ENCODE results near the gene PRXL2A.
"Not testable (repeated sequence)": the region's sequence is repeated elsewhere in the genome, so short reads cannot be mapped to it uniquely, and the experiment has no call there.

Gene PRXL2A, protein sequence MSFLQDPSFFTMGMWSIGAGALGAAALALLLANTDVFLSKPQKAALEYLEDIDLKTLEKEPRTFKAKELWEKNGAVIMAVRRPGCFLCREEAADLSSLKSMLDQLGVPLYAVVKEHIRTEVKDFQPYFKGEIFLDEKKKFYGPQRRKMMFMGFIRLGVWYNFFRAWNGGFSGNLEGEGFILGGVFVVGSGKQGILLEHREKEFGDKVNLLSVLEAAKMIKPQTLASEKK

DNA sequence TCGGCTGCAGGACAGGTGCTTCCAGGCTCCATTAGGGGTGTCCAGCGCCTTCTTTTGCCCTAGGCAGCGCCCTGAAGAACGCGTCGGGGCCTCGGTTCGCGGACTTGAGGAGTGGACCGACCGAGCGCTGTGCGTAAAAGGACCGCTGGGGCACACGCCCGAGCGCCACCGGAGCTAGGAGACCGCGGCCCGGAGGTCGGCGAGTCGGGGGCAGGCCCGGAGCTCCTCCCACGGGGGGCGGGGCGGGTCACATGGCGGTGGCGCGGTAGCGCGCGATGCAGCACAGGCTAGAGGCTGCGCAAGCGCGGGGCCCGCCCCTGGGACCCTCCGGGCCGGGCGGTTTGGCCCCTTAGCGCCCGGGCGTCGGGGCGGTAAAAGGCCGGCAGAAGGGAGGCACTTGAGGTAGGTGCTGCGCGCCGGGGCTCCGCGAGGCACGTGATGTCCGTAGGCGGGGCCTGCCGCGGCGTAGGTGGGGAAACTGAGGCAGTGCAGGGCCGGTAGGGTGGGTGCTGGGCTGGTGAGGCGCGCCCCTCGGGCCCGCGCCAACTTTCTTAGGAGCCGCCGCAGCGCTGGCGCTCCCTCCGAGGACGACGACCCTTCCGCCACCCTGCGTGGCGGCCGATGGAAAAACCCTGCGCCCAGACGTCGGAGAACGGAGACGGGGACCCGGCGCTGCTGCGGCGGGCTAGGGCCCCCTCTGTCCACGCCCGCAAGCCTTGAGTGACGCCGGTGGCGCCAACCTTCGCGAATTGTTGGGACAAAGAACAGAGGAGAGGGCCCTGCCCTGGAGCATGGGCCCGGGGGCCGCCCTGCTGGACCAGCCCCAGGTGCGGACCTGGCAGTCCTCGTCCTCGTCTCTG lies at the start of gene PRXL2A:
Gene PRXL2A, plus strand, starts transcription at position 310 of the 860 bp plus-strand sequence. CDS start 11,917 bp downstream, outside the sequence.
- peak; percentile 79 for DNase-seq

DNA sequence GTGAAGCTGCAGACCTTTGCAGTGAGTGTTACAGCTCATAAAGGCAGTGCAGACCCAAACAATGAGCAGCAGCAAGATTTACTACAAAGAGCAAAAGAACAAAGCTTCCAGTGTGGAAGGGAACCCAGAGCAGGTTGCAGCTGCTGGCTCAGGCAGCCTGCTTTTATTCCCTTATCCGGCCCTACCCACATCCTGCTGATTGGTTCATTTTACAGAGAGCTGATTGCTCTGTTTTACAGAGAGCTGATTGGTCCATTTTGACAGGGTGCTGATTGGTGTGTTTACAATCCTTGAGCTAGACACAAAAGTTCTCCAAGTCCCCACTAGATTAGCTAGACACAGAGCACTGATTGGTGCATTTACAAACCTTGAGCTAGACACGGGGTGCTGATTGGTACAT lies 49.4 kb upstream of the PRXL2A start:
- DNase-seq = not testable (repeated sequence)

DNA sequence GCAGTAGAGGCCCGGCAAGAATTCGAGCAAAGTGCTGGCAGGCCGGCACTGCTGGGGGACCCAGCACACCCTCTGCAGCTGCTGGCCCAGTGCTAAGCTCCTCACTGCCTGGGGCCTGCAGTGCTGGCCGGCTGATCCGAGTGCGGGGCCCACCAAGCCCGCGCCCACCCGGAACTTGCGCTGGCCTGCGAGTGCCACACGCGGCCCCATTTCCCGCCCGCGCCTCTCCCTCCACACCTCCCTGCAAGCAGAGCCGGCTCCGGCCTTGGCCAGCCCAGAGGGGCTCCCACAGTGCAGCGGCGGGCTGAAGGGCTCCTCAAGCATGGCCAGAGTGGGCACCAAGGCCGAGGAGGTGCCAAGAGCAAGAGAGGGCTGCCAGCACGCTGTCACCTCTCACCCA lies 48.7 kb upstream of the PRXL2A start:
- no peak for DNase-seq

DNA sequence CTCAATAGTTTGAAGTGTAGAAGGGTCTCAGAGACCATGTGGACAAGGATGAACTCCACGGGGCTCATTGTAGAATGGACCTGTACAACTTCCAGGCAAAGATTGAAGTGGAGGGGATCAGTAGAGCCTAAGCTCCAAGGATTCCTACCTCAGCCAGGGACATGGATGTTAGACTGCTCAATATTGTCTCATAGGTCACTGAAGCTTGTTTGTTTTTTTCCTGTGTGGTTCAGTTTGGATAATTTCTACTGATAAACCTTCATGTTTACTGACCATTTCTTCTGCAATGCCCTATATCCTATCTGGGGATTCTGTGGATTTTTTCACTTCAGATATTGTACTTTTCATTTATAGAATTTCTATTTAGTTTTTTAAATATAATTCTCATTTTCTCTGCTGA lies 42.8 kb upstream of the PRXL2A start:
- DNase-seq = no peak

DNA sequence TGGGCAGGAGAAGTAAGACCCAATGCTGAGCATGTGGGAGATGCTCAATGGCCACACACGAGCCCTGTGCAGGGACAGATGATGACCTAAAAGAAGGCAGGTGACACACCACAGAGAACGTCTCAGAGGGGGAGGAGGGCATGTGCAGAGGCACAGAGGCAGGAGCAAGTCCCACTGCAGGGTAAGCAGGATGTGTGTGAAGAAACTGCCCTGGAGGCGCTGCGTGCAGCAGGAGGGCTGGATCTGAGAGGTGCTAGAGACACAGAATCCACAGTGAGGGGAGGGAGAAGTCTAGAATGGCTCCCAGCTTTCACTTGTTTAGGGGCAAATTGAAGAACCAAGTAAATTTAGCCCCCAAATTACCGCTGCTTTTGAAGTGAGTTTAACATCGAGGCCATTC lies 36.9 kb upstream of the PRXL2A start:
- DNase-seq = no peak

DNA sequence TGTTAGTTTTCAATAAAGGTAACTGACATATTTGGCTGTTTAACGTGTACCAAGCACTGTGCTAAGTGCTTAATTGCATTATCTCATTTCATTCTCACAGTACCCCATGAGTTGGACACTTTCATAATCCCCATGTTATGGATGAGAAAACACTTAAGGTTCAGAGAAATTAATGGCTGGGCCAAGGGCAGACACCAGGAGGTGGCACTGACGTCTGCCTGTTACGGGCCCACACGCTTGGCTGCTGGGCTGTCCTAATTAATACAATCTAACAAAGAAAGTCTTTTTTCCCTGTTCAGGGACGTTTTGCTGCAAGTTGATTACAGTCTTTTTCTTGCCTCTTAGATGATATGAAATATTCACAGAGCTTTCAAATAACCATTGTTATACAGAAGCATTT lies 35.7 kb upstream of the PRXL2A start:
- no peak for DNase-seq

DNA sequence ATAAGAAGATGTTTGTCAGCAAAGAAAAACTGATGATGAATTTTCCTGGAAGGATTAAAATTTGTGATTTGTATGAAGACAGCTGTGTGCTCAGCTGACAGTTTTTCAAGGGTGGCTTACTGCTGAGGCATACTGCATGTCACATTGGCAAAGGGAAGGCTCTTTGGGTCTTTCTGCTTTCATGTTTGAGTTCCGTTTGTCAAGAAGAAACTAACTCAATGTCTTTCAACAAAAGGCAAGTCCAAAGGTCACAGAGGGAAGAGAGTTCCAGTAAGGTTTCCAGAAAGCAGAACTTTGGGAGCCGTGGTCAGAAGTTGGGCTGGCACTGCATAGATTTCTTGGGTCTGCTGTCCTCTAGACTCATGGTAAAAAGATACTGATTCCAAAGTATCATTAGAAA lies 34.8 kb upstream of the PRXL2A start:
- DNase-seq = no peak

DNA sequence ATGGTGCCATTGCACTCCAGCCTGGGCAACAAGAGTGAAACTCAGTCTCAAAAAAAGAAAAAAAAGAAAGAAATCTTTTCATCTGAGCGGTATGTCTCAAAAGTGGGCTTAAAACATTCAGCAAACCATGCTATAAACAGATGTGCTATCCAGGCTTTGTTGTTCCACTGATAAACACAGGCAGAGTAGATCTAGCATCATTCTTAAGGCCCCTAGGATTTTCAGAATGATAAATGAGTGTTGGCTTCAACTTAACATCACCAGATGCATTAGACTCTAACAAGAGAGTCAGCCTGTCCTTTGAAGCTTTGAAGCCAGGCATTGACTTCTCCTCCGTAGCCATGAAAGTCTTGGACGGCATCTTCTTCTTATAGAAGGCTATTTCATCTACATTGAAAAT lies 28.6 kb upstream of the PRXL2A start:
- DNase-seq = no peak

DNA sequence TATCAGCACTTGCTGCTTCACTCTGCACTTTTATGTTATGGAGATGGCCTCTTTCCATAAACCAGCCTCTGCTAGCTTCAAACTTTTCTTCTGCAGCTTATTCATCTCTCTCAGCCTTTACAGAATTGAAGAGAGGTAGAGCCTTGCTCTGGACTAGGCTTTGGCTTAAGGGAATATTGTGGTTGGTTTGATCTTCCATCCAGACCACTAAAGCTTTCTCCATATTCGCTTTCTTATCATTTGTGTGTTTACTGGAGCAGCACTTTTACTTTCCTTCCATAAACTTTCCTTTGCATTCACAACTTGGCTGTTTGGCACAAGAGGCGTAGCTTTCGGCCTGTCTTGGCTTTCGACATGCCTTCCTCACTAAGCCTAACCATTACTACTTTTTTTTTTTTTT lies 28.2 kb upstream of the PRXL2A start:
- no peak for DNase-seq

DNA sequence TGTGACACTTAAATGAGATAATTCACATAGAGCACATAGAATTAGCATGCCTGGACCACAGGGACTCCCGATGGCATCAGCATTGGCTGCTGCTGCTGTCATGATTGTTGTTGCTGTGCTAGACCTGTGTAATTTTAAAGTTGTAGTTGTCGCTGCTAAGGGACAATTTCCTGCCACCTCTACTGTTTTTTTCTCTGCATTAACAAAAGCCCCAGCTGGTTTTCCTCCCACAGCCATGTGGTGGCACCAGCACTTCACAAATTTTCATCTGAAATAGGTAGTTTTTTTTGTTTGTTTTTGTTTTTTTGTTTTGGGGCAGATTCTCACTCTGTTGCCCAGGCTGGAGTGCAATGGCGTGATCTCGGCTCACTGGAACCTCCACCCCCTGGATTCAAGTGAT lies 25.4 kb upstream of the PRXL2A start:
- DNase-seq = peak; percentile 63

DNA sequence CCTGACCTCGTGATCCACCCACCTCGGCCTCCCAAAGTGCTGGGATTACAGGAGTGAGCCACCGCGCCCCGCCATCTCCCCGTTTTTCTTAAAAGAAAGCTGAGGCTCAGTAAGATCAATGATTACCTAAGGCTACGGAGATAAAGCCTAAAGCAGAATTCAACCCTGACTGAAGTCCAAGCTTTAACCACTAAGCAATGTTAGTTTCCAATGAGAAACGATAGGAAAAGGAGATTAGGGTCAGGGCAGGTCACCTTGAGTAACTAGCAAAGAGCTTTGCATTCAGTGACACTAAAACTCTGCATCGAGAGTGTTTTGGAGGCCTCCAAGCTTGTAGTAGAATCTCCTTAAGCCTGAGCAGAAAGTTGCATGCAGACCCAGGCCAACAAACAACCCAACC lies 17.6 kb upstream of the PRXL2A start:
- DNase-seq = no peak

DNA sequence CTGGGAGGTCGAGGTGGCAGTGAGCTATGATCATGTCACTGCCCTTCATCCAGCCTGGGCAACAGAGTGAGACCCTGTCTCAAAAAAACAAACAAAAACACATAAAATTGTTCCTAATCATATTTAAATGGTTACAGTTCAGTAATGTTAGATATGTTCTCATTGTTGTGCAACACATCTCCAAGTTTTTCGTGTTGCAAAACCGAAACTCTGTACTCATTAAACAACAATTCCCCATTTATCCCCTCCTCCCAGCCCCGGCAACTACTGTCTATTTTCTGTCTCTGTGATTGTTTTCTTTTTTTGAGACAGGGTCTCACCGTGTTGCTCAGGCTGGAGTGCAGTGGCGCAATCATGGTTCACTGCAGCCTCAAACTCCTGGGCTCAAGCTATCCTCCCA lies 16.1 kb upstream of the PRXL2A start:
- DNase-seq = no peak

DNA sequence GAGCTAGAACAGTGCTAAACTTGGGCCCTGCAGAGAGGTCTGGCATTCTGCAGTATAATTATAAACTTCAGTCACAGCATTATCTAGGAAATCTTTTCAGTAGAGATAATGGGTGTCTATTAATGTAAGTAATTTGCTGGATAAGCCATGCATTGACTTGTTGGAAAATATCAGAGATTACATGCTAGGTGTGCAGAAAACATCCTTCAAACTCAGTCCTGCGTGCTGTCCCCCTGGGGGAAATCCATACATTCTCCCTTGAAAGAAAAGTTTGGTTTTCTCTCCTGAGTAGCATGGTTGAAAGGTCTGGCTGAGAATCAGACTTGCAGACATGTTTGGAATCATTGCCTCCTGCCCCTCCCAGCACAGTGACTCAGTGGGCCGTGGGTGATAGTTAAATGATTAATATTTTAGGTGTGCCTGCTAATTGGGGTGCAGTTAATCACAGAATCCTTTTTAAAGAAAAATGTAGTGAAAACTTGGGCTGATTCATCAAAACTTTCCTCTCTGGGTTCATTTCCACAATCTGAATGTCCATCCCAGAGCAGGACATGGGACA lies 13.9 kb upstream of the PRXL2A start:
- DNase-seq = no peak

DNA sequence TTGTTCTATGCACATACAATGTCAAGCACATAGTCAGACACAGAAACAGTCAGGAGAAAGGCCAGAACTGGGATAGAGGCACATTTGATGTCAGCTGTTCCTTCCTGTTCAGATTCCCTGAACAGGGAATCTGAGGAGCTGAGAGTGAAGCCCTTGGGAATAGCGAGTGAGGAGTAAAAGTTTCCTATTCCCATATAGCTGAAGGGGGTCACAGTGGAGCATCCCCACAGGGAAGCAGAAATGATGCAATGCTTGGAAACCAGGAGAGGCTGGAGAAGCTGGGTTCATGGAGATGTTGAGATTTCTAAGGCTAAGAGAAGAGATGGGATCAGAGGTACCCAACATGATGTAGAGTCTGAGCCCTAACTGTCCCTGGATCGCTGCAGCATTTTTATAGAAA lies 11.3 kb upstream of the PRXL2A start:
- no peak for DNase-seq

DNA sequence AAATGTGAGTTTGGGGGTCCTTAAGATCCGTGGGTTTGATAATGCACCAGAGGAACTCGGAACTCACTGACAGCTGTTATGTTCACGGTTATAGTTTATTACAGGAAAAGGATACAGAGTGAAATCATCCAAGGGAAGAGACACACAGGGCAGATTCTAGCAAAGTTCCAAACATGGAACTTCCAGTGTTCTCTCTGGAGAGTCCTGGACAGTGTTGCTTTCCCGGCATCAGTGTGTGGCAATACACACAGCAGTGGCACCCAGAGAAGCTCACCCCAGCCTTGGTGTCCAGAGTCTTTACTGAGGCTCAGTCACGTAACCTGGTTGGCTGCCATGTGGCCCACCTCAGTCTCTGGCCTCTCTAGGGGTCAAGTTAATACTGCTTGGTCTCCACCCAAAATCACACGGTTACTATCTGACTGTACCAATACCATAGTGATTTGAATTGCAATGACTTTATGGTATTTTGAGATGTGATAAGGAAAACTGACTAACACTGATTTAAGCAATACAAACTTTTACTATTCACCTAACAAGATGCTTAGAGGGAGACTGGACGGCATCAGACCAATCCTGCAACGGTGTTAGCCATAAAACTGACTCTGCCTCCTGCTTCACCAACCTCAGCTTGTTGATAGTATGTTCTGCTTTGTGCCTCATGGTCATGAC lies 8.1 kb upstream of the PRXL2A start:
- no peak for DNase-seq

DNA sequence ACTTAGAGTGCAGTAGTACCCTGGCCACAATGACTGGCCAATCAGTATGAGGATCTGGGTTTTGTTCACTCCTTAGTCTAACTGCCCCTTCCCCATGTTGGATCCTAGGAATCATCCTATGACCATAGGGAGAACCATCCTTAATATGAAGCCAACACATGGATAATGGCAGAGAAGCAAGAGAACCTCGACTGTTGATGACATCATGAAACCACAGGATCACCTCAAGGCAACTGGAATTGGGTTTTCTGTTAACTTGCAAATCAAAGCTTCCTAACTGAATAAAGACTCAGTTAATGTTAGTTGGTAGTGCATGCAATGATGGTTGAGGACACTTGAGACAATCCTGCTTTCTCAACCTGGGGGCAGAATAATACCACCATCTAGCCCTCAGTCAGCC lies 3.3 kb upstream of the PRXL2A start:
- DNase-seq = no peak

DNA sequence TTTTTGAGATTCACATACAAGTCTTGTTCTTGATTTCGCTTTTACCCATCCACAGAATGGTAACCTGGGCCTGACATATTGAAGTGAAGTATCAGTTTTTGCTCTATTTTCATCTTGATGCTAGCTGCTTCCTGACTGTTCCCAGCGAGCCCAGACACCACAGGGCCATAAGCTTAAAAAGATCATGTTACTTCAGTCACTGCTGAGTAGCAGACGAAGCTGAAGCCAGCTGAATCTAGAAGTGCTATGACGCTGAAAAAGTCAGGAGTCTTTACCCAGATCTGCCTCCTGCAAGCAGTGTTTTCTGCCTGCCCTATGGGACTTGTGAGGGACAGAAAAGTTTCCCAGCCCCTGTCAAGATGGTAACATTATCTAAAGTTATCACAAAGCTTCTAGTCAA lies 2.7 kb upstream of the PRXL2A start:
- no peak for DNase-seq

DNA sequence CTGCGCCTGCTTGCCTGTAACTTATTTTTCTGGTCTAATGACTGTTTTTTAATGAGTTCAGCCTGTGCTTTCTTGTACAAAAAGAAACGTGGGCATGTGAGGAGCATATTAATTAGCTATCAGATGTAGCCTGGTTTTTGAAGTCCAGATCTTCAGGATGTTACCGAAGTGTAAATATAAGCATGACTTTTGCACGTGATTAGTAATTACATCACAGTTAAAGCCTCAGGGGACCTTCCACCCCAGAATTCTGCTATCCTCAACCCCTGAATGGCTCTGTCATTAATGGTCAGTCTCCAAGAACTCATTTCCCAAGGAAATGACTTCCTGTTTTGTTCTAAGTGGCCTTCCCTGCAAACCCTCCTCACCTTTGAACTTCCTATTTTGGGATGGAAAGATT lies 2.1 kb upstream of the PRXL2A start:
- no peak for DNase-seq

DNA sequence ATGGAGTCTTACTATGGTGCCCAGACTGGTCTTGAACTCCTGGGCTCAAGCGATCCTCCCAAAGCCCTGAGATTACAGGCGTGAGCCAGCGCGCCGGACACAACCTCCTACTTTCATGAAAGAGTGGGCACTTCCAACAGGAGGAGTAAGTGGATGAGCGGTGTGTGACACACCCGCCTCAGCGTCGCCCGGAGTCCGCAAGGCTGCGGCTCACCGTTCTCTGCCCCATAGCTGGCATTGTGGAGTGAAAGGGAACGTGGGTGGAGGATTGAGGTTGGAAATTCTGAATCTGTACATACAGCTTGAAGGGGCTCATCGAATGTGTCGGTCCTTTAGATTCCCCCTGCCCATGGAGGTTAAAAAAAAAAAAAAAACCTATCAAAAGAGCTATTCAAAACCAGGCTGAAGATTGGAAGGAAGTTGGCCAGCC lies 524 bp upstream of the PRXL2A start:
- no peak for DNase-seq

DNA sequence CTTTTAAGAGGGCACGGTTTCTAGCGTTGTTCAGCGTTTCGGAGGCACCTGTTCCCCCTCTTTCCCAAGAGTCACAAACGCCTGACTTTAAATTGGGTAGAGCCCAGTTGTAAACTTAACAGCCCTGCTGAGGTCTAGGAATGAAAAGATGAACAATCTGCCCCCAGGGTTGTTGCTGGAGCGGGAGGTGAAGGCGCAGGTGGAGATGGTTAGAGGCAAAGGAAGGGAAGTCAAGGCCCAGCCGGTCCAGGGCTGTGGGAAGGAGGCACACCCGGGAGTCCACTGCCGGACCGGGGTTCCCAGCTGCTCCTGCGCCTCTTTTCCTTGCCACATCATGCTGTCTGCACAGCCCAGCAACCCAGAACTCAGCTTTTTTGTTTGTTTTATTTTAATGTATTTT lies 770 bp downstream of the PRXL2A start:
- no peak for DNase-seq

DNA sequence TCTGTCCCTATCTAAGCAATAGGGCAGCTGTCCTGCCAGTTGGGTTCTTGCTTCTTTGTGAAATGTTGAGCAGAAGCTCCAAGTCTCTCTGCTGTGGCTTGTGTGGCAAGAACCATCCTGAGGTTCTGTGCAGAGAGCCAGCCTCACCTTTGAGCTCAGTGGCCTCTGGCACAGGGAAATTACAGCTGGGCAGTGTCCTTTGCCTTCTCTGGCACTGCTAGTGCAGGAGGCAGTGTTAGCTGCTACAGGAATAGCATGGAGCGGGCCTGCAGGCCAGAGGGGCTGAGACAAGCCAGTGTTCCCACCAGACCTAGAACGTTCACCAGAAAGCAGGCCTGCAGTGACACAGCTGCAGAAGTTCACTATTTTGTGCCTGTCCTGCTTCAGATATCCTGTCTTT lies 1.8 kb downstream of the PRXL2A start:
- DNase-seq = no peak

DNA sequence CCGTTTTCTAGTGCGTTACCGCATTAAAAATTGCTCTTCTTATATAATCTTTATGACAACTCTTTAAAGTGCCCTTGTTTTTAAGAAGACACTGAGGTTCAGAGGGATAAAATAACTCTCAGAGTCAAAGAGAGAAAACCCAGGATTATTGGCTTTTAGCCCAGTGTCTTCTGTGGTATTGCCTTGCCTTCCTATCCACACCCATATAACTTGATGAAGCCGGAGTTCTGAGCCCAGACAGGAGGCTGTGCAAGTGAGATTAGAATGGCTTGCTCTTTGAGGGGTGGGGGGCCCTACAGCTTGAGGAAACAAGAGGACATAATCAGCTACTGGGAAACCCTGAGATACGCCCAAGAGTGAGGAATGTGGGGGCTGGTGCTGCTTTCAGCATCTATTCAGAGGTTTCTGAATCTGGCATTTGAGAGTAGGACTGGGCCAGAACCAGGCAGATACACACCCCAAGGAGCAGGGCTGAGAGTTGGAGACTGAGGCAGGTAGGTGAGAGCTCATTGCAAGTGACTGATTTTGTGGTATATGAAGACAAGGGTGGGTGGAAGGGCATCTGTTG lies 2.3 kb downstream of the PRXL2A start:
- DNase-seq = no peak

DNA sequence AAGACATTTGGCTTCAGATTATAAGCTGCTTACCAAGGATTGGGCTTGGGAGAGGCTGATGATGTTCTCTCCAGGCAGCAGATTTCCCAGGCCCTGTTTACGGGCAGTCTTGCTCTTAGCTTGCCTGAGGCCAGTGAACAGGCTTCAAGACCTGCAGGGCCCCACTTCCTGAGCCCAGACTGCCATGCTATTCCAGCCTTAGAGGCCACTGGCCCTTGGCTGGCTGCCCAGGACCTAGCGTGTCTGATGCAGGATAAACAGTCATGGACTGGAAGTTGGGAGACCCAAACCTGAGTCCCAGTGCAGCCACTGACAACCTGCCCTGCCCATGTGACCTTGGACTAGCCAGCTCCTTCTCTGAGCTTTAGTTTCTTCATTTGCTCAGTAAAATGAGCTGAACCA lies 2.9 kb downstream of the PRXL2A start:
- no peak for DNase-seq
